GM10266 (cell line): ENCODE measurements around the gene HPCAL4.

ENCODE experiments used
- DNase-seq: peaks from one replicate; pipeline ENCODE4 v3.0.0; 2012; ENCODE audit errors: extremely low spot score
- TF ChIP-seq, protein P1 (sequence below): IDR thresholded peaks from 2 replicates; pipeline ENCODE4 v1.5.1; 2012; ENCODE audit warnings: mild to moderate bottlenecking, low read depth; ENCODE audit not compliant: control insufficient read depth, insufficient read depth; ENCODE audit errors: missing control alignments

HPCAL4 gene

DNA sequence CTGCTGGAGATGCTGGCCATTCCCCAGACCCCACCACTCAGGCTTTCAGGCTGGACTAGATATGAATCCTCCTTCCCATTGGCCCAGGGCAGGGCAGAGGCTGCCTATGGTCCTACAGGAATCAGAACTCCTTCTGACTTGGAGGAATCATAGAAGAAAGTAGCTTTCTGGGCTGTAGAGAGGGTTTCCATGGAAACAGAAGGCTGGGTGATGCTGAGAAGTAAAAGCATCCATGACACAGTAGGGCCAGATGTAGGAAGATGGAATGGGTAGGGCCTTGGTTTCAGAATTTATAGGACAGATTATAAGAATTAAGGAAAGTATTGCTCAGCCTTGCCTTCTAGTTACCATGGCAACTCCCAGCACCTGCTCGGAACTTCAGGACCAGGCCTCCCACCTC, 28.4 kb downstream of the HPCAL4 start:
- TF ChIP-seq, protein P1, sequence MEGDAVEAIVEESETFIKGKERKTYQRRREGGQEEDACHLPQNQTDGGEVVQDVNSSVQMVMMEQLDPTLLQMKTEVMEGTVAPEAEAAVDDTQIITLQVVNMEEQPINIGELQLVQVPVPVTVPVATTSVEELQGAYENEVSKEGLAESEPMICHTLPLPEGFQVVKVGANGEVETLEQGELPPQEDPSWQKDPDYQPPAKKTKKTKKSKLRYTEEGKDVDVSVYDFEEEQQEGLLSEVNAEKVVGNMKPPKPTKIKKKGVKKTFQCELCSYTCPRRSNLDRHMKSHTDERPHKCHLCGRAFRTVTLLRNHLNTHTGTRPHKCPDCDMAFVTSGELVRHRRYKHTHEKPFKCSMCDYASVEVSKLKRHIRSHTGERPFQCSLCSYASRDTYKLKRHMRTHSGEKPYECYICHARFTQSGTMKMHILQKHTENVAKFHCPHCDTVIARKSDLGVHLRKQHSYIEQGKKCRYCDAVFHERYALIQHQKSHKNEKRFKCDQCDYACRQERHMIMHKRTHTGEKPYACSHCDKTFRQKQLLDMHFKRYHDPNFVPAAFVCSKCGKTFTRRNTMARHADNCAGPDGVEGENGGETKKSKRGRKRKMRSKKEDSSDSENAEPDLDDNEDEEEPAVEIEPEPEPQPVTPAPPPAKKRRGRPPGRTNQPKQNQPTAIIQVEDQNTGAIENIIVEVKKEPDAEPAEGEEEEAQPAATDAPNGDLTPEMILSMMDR = no peak
- no peak for DNase-seq

DNA sequence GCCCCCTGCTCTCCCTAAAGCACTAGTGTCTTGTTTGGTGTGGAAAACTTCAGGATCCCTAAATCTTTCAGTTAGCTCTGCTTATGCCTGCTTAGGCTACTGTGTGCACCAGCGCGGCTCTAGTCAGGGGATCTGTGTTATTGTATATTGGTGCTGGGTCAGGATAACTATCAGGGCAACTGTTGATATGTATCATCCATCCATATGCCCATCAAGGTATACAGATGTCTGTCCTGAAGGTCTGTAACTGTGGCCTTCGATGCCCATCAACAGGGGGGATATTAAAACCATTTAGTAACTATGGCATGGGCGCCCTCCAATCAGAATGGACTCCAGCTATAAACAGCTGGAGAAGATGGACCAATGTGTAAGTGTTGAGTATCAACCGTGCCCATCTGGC, 31.7 kb downstream of the HPCAL4 start:
- TF ChIP-seq, protein P1 = no peak
- no peak for DNase-seq

DNA sequence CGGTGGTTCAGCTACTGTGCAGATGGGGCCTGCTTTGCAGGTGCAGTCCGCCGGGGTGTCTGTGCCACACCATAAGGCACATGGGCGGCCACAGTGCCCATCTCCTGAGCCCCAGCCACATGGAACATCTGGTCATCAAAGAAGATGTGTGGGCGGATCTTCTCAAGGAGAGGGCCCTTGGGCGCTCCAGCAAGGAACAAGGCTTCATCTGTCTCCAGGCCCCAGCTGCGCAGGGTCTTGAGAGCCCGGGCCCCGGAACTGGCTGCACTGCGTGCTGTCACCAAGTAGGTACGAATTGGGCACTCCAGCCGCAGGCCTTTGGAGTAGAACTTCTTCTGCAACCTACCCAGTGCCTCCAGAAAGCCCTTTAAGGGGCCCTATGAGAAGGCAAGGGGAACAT, 32.1 kb downstream of the HPCAL4 start:
- DNase-seq = no peak
- TF ChIP-seq, protein P1 = no peak

DNA sequence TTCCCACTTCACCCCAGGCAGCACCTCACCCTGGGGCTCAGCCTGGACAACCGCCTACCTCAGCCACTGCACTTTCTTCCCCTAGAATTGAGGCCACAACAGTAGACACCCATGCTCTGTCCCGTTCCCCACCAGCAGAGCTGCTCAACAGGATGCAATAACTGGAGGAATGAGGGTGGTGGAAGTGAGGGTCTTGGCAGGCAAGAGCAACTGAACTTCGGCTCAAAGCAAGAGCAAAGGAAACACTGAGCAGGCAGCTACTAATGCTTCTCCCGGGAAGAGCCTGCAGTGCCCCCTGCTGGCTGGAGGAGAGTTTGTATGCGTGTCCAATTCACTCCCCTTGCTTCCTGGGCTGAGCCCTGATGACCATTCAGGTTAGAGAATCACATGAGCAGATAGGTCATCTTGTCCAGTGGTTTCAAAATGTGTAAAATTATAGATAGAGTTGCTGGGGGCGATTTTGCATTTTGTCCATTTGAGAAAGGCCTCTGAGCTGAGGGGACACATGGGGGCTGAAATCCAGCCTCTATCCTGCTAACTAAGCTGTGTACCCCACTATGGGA, 33.2 kb downstream of the HPCAL4 start:
- TF ChIP-seq, protein P1 = peak; percentile 80
- peak; percentile 75 for DNase-seq

DNA sequence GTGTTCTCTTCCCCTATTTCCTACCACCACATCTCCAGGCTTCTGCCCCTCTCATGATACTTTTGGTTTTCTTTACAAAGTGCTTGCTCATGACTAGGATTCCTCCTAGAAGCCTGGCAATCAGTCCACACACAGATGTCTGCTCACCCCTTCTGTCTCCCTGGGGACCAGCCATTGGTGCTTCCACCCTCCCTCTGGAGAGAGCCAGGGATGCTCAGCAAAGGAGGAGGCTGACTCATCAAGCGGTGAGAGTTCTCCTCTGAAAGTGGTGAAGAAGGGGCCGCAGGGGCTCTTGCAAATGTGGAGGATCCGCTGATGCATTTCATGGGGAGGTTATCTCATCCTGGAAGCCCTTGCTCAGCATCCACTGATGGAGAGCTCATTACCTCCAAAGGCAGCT, 33.8 kb downstream of the HPCAL4 start:
- TF ChIP-seq, protein P1 = no peak
- no peak for DNase-seq

DNA sequence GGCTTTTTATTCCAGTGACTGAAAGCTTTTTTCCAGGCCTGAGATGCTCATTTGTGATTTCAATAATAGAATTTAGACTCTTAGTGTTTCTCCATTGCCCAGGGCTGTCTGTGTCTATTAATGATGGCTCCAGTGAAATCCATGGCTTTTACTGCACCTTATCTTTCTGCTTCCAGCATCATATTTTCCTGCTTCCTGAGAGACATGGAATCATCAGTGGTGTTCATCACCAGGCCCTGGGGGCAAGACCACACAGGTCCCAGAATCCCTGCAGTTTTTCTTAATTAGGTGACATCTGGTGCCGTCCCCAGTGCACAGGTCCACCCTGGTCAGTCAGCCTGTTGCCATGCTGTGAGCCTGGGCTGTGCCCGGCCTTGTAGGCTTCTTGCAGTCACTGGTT, 34.8 kb downstream of the HPCAL4 start:
- TF ChIP-seq, protein P1 = no peak
- DNase-seq = no peak

DNA sequence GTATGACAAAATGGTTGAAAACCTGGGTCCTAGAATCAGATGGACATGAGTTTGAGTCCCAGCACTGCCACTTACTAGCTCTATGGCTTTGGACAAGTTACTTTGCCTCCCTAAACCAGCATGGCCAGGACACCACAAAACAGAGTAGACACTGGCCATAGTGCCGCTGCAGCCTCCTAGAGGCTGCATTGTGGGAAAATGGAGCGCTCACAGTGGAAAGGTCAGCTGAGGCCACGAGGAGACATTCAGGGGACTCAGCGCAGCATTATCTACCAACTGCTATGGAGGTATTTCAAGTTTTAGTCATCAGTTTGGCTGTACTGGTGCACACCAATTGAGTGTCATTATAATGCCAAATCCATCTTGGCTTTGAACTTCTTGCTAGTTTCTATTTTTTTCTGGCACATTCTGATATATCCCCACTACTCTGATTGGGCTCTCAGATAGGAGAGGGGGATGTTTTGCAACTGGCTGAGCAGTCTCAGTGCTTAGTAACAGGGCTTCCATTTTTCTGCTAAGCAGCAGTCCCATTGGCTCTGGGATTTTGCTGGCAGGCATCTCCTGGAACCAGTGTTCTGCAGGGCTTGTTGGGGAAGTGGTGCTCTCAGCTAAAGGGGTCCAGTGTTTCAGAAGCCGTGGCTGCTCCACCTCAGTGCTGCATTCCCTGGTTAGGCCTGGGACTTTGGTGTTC, 35.5 kb downstream of the HPCAL4 start:
- TF ChIP-seq, protein P1 = no peak
- DNase-seq = no peak
